ENCODE results near the gene DCAF8. TPM values are rescaled to one million over a fixed set of nuclear protein-coding genes. Genes with fewer than 3 reads are reported as not detected.

The DCAF8 gene
- total RNA-seq, 1 donor from 2014 or later = 163 TPM

DNA sequence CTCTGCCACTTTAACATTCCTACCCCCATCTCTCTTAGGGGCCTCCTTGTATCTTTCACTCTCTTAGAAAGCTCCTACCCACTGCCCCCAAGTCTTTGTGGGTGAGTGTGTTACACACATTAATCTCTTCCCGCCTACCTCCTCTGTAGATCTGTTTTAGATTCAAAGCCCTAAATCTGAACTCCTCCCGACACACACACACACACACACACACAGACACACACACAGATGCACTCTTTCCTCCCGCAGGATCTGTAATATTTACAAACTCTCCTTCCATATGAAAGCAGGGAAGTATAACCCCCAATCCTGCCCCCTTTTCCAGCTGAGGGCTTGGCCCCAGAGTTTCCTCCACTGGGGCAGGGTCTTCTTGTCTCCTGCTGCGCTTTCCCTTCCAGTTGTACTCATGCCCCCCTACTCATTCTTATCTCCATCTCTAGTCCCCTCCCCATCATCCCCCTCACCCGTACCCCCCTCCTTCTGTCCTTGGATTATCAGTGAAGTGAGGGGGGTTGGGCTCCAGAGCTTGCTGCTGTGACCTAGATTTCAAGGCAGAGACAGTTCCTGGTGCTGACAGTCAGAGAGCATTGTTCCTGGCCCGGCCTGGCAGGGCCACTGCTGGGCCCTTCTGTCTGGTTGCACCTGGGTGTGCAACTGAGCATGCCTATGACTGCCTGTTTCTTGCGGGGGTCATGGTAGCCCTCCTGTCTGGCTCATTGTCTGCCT, 52.9 kb downstream of the DCAF8 start:
- no peaks in the 10 kb centered on the region for H3K27me3 Mint-ChIP-seq (ENCODE audit: unreplicated experiment)
- H3K4me1 Mint-ChIP-seq (ENCODE audit: unreplicated experiment) = peaks cover 42% of the 10 kb centered on the region
- H3K9me3 Mint-ChIP-seq (ENCODE audit: unreplicated experiment) = no peaks in the 10 kb centered on the region
- H3K36me3 Mint-ChIP-seq (ENCODE audit: unreplicated experiment) = peaks cover 38% of the 10 kb centered on the region
- no peak for DNase-seq (ENCODE audit: extremely low spot score, unreplicated experiment)
- TF ChIP-seq, protein P1, sequence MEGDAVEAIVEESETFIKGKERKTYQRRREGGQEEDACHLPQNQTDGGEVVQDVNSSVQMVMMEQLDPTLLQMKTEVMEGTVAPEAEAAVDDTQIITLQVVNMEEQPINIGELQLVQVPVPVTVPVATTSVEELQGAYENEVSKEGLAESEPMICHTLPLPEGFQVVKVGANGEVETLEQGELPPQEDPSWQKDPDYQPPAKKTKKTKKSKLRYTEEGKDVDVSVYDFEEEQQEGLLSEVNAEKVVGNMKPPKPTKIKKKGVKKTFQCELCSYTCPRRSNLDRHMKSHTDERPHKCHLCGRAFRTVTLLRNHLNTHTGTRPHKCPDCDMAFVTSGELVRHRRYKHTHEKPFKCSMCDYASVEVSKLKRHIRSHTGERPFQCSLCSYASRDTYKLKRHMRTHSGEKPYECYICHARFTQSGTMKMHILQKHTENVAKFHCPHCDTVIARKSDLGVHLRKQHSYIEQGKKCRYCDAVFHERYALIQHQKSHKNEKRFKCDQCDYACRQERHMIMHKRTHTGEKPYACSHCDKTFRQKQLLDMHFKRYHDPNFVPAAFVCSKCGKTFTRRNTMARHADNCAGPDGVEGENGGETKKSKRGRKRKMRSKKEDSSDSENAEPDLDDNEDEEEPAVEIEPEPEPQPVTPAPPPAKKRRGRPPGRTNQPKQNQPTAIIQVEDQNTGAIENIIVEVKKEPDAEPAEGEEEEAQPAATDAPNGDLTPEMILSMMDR (IDR thresholded peaks at IDR 0.05) = no peak
- H3K4me3 Mint-ChIP-seq (ENCODE audit: unreplicated experiment) = no peak overlapping the region
- peak overlapping the region; percentile 53 for H3K27ac Mint-ChIP-seq (ENCODE audit: unreplicated experiment)

DNA sequence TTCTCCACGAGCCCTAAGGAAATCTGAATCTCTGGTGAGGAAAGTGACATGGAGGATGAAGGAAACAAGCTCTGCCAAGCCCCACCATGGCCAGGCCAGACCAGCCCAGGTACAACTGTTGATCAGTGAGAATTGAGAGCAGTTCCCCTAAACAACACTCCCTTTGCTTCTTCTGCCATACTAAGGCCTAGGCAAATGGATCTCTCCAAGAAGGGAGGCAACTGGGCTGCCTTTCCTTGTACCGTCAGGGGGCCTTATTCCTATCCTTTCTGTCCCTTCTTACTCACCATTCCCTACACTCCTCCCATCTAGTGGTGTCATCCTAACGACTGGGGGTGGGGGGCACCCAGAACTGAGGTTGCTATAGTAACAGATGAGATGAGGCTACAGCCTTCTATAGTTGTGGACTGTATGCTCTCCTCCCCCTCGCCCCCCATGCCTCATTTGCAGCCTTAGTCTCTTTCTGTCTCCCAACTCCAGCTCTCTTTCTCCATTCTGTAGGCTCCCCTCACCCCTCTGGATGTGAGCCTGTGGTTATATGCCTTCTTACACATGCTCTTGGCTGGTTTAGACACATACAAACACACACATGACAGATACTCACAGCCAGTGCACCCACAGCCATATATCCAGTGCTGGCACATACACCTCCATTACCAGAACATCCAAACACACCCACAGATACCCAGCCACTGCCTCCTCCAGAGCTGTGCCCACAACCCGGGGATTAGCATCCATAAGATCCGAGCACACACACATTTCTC, 53.6 kb downstream of the DCAF8 start:
- H3K27me3 Mint-ChIP-seq (ENCODE audit: unreplicated experiment) = no peaks in the 10 kb centered on the region
- TF ChIP-seq, protein P1 (IDR thresholded peaks at IDR 0.05) = no peak
- peaks cover 33% of the 10 kb centered on the region for H3K36me3 Mint-ChIP-seq (ENCODE audit: unreplicated experiment)
- H3K9me3 Mint-ChIP-seq (ENCODE audit: unreplicated experiment) = no peaks in the 10 kb centered on the region
- no peak overlapping the region for H3K4me3 Mint-ChIP-seq (ENCODE audit: unreplicated experiment)
- H3K4me1 Mint-ChIP-seq (ENCODE audit: unreplicated experiment) = peaks cover 47% of the 10 kb centered on the region
- H3K27ac Mint-ChIP-seq (ENCODE audit: unreplicated experiment) = peak overlapping the region; percentile 53
- no peak for DNase-seq (ENCODE audit: extremely low spot score, unreplicated experiment)

DNA sequence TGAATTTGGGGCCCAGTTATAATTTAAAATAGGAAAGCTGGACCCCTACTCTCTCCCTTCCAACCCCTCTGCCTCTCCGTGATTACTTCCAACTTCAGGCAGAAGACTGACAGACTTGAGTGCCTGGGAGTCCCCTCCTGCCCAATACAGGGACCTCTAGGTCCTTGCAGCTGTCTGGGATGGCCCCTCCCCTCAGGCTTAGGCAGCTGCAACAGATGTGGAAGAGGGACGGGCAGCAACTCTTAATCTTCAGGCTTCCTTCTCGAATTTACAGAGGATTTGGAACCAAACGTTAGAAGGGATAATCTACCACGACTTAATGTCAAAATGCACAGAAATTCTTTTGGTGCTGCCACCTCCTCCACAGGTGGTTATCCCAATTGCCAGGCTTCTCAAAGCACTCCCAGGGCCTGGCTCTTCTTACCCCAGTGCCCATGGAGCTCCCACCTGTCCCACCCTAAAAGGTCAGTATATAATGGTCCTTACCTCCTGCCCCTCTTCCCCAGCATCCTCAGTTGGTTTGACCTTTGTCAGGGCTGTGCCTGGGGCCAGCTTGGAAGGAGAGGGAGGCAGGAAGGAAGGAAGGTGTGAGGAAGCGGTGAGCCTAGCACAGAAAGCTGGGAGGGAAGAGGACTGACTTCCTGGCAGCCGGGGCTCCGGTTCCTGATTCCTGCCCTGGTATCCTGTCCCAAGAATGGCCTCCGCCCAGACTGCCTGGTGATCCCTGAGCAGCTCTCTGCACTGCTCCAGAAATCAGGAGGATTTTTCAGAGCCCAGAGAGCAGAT, 54.4 kb downstream of the DCAF8 start:
- H3K4me3 Mint-ChIP-seq (ENCODE audit: unreplicated experiment) = no peak overlapping the region
- TF ChIP-seq, protein P1 (IDR thresholded peaks at IDR 0.05) = no peak
- peaks cover 30% of the 10 kb centered on the region for H3K36me3 Mint-ChIP-seq (ENCODE audit: unreplicated experiment)
- no peaks in the 10 kb centered on the region for H3K27me3 Mint-ChIP-seq (ENCODE audit: unreplicated experiment)
- H3K9me3 Mint-ChIP-seq (ENCODE audit: unreplicated experiment) = no peaks in the 10 kb centered on the region
- no peak for DNase-seq (ENCODE audit: extremely low spot score, unreplicated experiment)
- peak overlapping the region; percentile 57 for H3K27ac Mint-ChIP-seq (ENCODE audit: unreplicated experiment)
- peaks cover 47% of the 10 kb centered on the region for H3K4me1 Mint-ChIP-seq (ENCODE audit: unreplicated experiment)

DNA sequence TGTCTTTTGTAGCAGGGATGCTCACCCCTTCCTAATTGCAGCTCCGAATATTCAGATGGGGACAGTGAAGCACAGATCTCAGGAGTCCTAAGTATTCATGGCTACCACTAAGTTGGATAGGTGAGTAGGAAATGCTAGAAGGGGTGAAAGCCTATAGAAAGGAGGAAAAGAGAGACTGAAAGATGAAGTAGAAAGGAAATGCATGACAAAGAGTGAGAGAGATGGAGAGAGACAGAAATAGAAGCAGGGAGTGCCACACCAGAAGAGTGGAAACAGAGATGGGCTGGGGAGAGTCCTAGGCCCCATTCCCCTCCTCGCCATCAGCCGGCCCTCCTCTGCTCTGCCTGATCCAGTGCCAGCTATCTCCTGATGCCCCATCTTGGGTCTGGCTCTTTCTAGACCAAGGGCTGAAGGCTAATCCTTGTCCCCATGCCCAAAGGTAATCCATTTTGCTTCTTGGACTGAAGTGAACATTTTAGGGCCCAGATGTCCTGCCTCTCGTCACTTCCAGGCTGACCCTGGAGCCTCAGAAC, 55.2 kb downstream of the DCAF8 start:
- no peaks in the 10 kb centered on the region for H3K27me3 Mint-ChIP-seq (ENCODE audit: unreplicated experiment)
- DNase-seq (ENCODE audit: extremely low spot score, unreplicated experiment) = no peak
- H3K27ac Mint-ChIP-seq (ENCODE audit: unreplicated experiment) = peak overlapping the region; percentile 94
- peaks cover 26% of the 10 kb centered on the region for H3K36me3 Mint-ChIP-seq (ENCODE audit: unreplicated experiment)
- H3K4me3 Mint-ChIP-seq (ENCODE audit: unreplicated experiment) = peak overlapping the region; percentile 89
- no peaks in the 10 kb centered on the region for H3K9me3 Mint-ChIP-seq (ENCODE audit: unreplicated experiment)
- TF ChIP-seq, protein P1 (IDR thresholded peaks at IDR 0.05) = no peak
- H3K4me1 Mint-ChIP-seq (ENCODE audit: unreplicated experiment) = peaks cover 47% of the 10 kb centered on the region
